ENCODE measurements around the gene TBP.
"Not testable (repeated sequence)": the region's sequence is repeated elsewhere in the genome, so short reads cannot be mapped to it uniquely, and the experiment has no call there.

Gene TBP

GRCh38 chr6:170612256-170612804, 58.2 kb downstream of the TBP start:
- not testable (repeated sequence) for DNase-seq

- not testable (repeated sequence) for DNase-seq
Measured at GRCh38 chr6:170616020-170616554, 61.9 kb downstream of the TBP start.

Measured in NCI-H748 treated with DMSO at 0.1 percent for 48 hours (cell line).